Measurements from ENCODE around the gene B9D1. TPM values are rescaled to one million over a fixed set of nuclear protein-coding genes. Genes with fewer than 3 reads are reported as not detected.

B9D1 gene
- total and polyA plus RNA-seq, 8 donors, result 6.6 to 39.6 (median 12.5) TPM

DNA sequence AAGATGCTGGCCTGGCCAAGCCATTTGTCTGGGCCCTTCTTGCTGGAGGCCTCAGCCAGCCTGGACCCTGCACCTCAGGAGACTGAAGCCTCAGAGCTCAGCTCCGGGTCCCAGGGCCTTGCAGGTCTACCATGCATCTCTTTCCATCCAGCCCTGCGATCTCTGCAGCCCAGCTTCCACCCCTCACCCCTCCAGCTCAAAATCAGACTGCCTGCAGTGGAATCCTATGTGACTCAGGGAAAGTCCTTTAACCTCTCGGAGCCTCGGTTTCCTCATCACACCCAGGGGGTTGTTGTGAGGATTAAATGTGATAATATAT is 2.9 kb upstream of the B9D1 start:
- intact Hi-C loops (cut with DNase I), result loop anchor here in 2 of 3 donors (5.0 to 10.0 kb wide), 4 partner anchors 49 to 399 kb away; partner anchors contain the start of gene RNF112 (in 1 of the 2)
- TF ChIP-seq, protein P1, sequence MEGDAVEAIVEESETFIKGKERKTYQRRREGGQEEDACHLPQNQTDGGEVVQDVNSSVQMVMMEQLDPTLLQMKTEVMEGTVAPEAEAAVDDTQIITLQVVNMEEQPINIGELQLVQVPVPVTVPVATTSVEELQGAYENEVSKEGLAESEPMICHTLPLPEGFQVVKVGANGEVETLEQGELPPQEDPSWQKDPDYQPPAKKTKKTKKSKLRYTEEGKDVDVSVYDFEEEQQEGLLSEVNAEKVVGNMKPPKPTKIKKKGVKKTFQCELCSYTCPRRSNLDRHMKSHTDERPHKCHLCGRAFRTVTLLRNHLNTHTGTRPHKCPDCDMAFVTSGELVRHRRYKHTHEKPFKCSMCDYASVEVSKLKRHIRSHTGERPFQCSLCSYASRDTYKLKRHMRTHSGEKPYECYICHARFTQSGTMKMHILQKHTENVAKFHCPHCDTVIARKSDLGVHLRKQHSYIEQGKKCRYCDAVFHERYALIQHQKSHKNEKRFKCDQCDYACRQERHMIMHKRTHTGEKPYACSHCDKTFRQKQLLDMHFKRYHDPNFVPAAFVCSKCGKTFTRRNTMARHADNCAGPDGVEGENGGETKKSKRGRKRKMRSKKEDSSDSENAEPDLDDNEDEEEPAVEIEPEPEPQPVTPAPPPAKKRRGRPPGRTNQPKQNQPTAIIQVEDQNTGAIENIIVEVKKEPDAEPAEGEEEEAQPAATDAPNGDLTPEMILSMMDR (IDR thresholded peaks at IDR 0.05), result no peak
- FAIRE-seq (no peak), DNase-seq (no peak), ATAC-seq (no peak)
- H3K27me3 ChIP-seq, result no peaks in the 10 kb centered on the region
- WGBS, 2 donors, result 86 to 87% methylated on average over 4 of the region's 4 CpGs
- H3K4me3 ChIP-seq, result no peak overlapping the region
- H3K4me1 ChIP-seq, result peaks cover 0 to 5% (median 0%) of the 10 kb centered on the region in 3 donors
- no peaks in the 10 kb centered on the region for H3K36me3 ChIP-seq
- H3K9me3 ChIP-seq, result no peaks in the 10 kb centered on the region
- no peak overlapping the region for H3K27ac ChIP-seq

DNA sequence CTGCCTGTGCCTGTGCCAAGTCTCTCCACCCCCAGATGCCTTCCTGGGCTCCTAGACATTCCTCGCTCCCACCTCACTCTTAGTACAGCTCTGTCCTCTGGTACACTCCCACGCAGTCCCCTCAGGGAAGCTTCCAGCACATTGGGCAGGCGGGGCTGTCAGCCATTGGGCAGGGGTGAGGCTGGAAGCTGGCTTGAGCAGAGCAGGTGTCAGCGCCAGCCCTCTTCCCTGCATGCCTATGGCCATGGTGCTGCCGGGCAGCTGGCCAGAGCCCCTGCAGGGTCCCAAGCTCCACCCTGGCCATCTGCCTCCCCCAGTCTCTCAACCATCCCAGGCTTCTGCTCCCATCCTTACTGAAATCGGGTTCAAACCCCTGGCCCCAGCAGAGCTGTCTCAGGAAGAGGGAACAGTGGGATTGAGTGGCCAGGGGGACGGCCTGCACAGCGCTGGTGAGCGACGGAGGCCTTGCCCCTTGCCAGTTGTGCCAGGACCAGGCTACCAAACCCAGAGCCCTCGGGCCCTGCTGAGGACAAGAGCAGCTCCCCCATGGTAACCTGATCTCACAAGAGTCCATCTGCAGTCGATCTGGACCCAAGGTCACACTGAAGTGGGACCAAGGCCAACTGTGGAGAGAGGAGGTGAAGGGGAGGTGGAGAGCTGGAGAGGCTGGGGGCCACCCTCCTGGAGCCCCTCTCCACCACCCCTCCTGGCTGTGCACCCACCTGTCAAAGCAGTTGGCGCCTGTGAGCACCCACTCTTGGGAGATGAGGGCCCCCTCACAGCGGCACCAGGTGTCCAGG is 2.4 kb upstream of the B9D1 start:
- DNase-seq, result peak in 2 of 6 donors; percentile 23 to 72
- TF ChIP-seq, protein P1 (IDR thresholded peaks at IDR 0.05), result no peak
- H3K27me3 ChIP-seq, result no peaks in the 10 kb centered on the region
- 52 to 58% methylated on average over 13 to 14 of the region's 14 CpGs for WGBS, 2 donors
- no peak overlapping the region for H3K4me3 ChIP-seq
- no peak for ATAC-seq
- H3K36me3 ChIP-seq, result no peaks in the 10 kb centered on the region
- peaks cover 0 to 5% (median 0%) of the 10 kb centered on the region in 3 donors for H3K4me1 ChIP-seq
- H3K9me3 ChIP-seq, result no peaks in the 10 kb centered on the region
- no peak overlapping the region for H3K27ac ChIP-seq
- intact Hi-C loops (cut with DNase I), result loop anchor here in 2 of 3 donors (5.0 to 10.0 kb wide), 4 partner anchors 50 to 400 kb away; partner anchors contain the start of gene RNF112 (in 1 of the 2)
- no peak for FAIRE-seq

DNA sequence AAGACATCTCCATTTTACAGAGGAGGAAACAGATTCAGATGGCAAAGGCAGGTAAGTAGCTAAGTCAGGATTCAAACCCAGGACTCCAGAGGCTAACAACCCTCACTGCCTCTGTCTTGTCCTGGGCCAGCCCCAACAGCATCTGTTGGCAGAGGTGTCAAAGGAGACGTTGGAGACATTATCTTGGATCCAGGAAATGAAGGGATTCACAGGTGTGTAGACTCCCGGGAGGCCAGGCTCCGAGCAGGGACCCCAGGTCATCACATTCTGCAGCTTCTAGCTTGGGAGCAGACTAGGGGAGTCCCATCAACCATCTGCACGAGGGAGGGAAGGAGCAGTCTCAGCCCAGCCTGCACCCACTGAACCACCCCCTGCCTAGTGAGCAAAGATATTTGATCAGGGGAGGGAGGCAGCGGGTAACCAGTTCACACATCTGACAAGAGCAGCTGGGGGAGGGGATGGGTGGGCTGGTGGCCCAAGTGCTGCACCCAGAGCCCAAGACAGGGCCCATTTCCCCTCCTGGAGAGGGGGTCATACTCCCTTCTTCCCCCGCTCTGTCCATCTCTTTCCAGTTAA is 1.0 kb upstream of the B9D1 start:
- FAIRE-seq, result no peak
- H3K27ac ChIP-seq, result no peak overlapping the region
- 40 to 48% methylated on average over 6 of the region's 6 CpGs for WGBS, 2 donors
- H3K36me3 ChIP-seq, result no peaks in the 10 kb centered on the region
- peak in 1 of 6 donors; percentile 38 for DNase-seq
- H3K4me3 ChIP-seq, result peak overlapping the region in 1 of 4 donors; percentile 76
- H3K9me3 ChIP-seq, result no peaks in the 10 kb centered on the region
- intact Hi-C loops (cut with DNase I), result loop anchor here in 2 of 3 donors (10.0 kb wide), 3 partner anchors 51 to 401 kb away; partner anchors contain the start of gene RNF112 (in 1 of the 2)
- H3K4me1 ChIP-seq, result peaks cover 0 to 5% (median 0%) of the 10 kb centered on the region in 3 donors
- H3K27me3 ChIP-seq, result no peaks in the 10 kb centered on the region
- ATAC-seq, result no peak
- TF ChIP-seq, protein P1 (IDR thresholded peaks at IDR 0.05), result no peak

DNA sequence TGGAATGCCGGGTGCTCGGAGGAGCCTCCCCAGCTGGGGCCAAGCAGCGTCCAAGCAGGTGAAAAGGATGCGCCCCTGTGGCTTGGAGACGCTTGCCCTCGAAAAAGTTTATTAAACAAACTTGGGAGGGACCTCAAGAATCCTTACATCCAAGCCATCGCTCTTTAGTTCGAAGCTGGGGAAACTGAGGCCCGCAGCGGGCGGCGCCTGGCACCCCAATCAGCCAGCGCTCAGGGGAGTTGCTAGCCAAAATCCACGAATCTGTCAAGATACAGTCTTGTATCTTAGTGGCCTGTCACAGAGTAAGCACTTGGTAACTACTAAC is 553 bp upstream of the B9D1 start:
- H3K9me3 ChIP-seq, result no peaks in the 10 kb centered on the region
- FAIRE-seq (no peak), ATAC-seq (no peak), DNase-seq (no peak)
- intact Hi-C loops (cut with DNase I), result loop anchor here in 2 of 3 donors (10.0 kb wide), 3 partner anchors 52 to 402 kb away; partner anchors contain the start of gene RNF112 (in 1 of the 2)
- H3K4me1 ChIP-seq, result peaks cover 0 to 5% (median 0%) of the 10 kb centered on the region in 3 donors
- H3K4me3 ChIP-seq, result peak overlapping the region; percentile 51 to 93 (median 80)
- WGBS, 2 donors, result 15 to 22% methylated on average over 14 of the region's 14 CpGs
- H3K36me3 ChIP-seq, result no peaks in the 10 kb centered on the region
- H3K27ac ChIP-seq, result peak overlapping the region; percentile 81 to 88 (median 86)
- TF ChIP-seq, protein P1 (IDR thresholded peaks at IDR 0.05), result no peak
- H3K27me3 ChIP-seq, result no peaks in the 10 kb centered on the region
